Neural progenitor cell (in vitro differentiated cells): ENCODE data around the gene TIAM2. TPM values are rescaled to one million over a fixed set of nuclear protein-coding genes. Genes with fewer than 3 reads are reported as not detected.

Experiments used
- DNase-seq: peaks from one replicate; pipeline ENCODE4 v3.0.0-alpha.2; 2016; ENCODE audit warnings: low spot score
- H2AFZ ChIP-seq: fragments of 200-600 bp; sonication (generic); replicated peaks from 2 replicates; pipeline ENCODE4 v1.6.1; 2016; ENCODE audit warnings: antibody characterized with exemption
- H3F3A ChIP-seq: fragments of 200-600 bp; sonication (generic); 2 replicates; pipeline ENCODE4 v1.6.1; 2016; ENCODE audit warnings: antibody characterized with exemption, low read depth
- H3K27ac ChIP-seq: fragments of 200-600 bp; sonication (generic); 2 replicates; pipeline ENCODE4 v1.5.1; 2016; ENCODE audit warnings: mild to moderate bottlenecking
- H3K27me3 ChIP-seq: fragments of 200-600 bp; sonication (generic); 2 replicates; pipeline ENCODE4 v1.6.1; 2016; ENCODE audit warnings: mild to moderate bottlenecking, moderate library complexity
- H3K36me3 ChIP-seq: fragments of 200-600 bp; sonication (generic); 2 replicates; pipeline ENCODE4 v1.5.1; 2016
- H3K4me1 ChIP-seq: fragments of 200-600 bp; sonication (generic); 2 replicates; pipeline ENCODE4 v1.6.1; 2016; ENCODE audit warnings: mixed run types
- H3K4me2 ChIP-seq: fragments of 200-600 bp; sonication (generic); 2 replicates; pipeline ENCODE4 v1.6.1; 2016
- H3K4me3 ChIP-seq: fragments of 200-600 bp; sonication (generic); 2 replicates; pipeline ENCODE4 v1.5.1; 2016
- H3K79me2 ChIP-seq: fragments of 200-600 bp; sonication (generic); 2 replicates; pipeline ENCODE4 v1.6.1; 2016; ENCODE audit warnings: low read depth
- H3K9ac ChIP-seq: fragments of 200-600 bp; sonication (generic); 2 replicates; pipeline ENCODE4 v1.6.1; 2016
- H3K9me3 ChIP-seq: fragments of 200-600 bp; sonication (generic); 2 replicates; pipeline ENCODE4 v1.5.1; 2016; ENCODE audit warnings: low read depth
- H4K20me1 ChIP-seq: fragments of 200-600 bp; sonication (generic); 2 replicates; pipeline ENCODE4 v1.6.1; 2016; ENCODE audit warnings: low read depth
- H3K27ac Mint-ChIP-seq: 3 replicates; pipeline ENCODE4 v1.8.0; 2021; ENCODE audit warnings: mixed read lengths
- H3K27me3 Mint-ChIP-seq: 2 replicates; pipeline ENCODE4 v1.8.0; 2022; ENCODE audit warnings: low read depth, mild to moderate bottlenecking, inconsistent platforms, moderate library complexity, mixed read lengths; ENCODE audit not compliant: insufficient read depth
- H3K36me3 Mint-ChIP-seq: 3 replicates; pipeline ENCODE4 v1.8.0; 2021; ENCODE audit warnings: mixed read lengths
- H3K4me1 Mint-ChIP-seq: 3 replicates; pipeline ENCODE4 v1.8.0; 2021; ENCODE audit warnings: mixed read lengths
- H3K4me3 Mint-ChIP-seq: 3 replicates; pipeline ENCODE4 v1.8.0; 2021; ENCODE audit warnings: mild to moderate bottlenecking, moderate library complexity, mixed read lengths
- H3K9me3 Mint-ChIP-seq: 3 replicates; pipeline ENCODE4 v1.8.0; 2020; ENCODE audit warnings: mixed read lengths
- CTCF ChIP-seq: fragments of 200-600 bp; sonication (generic); IDR thresholded peaks from 2 replicates; pipeline ENCODE4 v1.5.1; 2017; ENCODE audit warnings: antibody characterized with exemption, mild to moderate bottlenecking
- EZH2 ChIP-seq: fragments of 200-600 bp; sonication (generic); IDR thresholded peaks from 2 replicates; pipeline ENCODE4 v1.6.1; 2017; ENCODE audit warnings: antibody characterized with exemption, mild to moderate bottlenecking, moderate library complexity
- EZH2phosphoT487 ChIP-seq: fragments of 200-600 bp; sonication (generic); IDR thresholded peaks from 2 replicates; pipeline ENCODE4 v1.6.1; 2017; ENCODE audit warnings: antibody characterized with exemption
- total RNA-seq: library from RNA; depleted of rRNA; stranded (reverse); fragments of >200 nt; gene quantifications from 2 replicates; pipeline ENCODE4 v1.2.3, GENCODE V29; 2015; ENCODE audit warnings: low replicate concordance

TIAM2 gene
- total RNA-seq, 1 donor from 2014 or later = 22.8 TPM

- Histone ChIP-seq H3K4me1 (peaks cover 21% of the 10 kb centered on the region), H3K36me3 (no peaks in the 10 kb centered on the region), H2AFZ (no peak overlapping the region), H3K9me3 (no peaks in the 10 kb centered on the region), H3F3A (peaks cover 11% of the 10 kb centered on the region), H3K9ac (no peak overlapping the region), H3K4me2 (peak overlapping the region; percentile 45), H3K27me3 (no peaks in the 10 kb centered on the region), H3K27ac (no peak overlapping the region), H3K79me2 (no peaks in the 10 kb centered on the region), H3K4me3 (no peak overlapping the region), H4K20me1 (no peaks in the 10 kb centered on the region)
- H3K9me3 Mint-ChIP-seq = no peaks in the 10 kb centered on the region
- H3K36me3 Mint-ChIP-seq = no peaks in the 10 kb centered on the region
- DNase-seq = no peak
- no peak overlapping the region for H3K4me3 Mint-ChIP-seq
- H3K27me3 Mint-ChIP-seq = peaks cover 3% of the 10 kb centered on the region
- no peak overlapping the region for H3K27ac Mint-ChIP-seq
- H3K4me1 Mint-ChIP-seq = peaks cover 13% of the 10 kb centered on the region
- TF ChIP-seq CTCF (no peak), EZH2 (no peak), EZH2phosphoT487 (no peak)
Observed at GRCh38 chr6:155084431-155085123, 89.5 kb downstream of the TIAM2 start.

- Histone ChIP-seq H2AFZ (no peak overlapping the region), H3K27me3 (no peaks in the 10 kb centered on the region), H3K4me3 (no peak overlapping the region), H3K4me1 (peaks cover 21% of the 10 kb centered on the region), H4K20me1 (no peaks in the 10 kb centered on the region), H3K79me2 (no peaks in the 10 kb centered on the region), H3K36me3 (no peaks in the 10 kb centered on the region), H3K9me3 (no peaks in the 10 kb centered on the region), H3K27ac (no peak overlapping the region), H3K4me2 (no peak overlapping the region), H3K9ac (no peak overlapping the region), H3F3A (peaks cover 11% of the 10 kb centered on the region)
- Mint-ChIP-seq H3K4me3 (no peak overlapping the region), H3K27ac (no peak overlapping the region), H3K9me3 (no peaks in the 10 kb centered on the region), H3K27me3 (peaks cover 3% of the 10 kb centered on the region), H3K36me3 (no peaks in the 10 kb centered on the region), H3K4me1 (peaks cover 12% of the 10 kb centered on the region)
- DNase-seq = no peak
- no peak for TF ChIP-seq EZH2phosphoT487
- TF ChIP-seq CTCF = no peak
- TF ChIP-seq EZH2 = no peak
Observed at GRCh38 chr6:155085582-155086257, 90.6 kb downstream of the TIAM2 start.

- Histone ChIP-seq H3K4me2 (no peak overlapping the region), H3K27ac (no peak overlapping the region), H3K79me2 (no peaks in the 10 kb centered on the region), H3K9me3 (no peaks in the 10 kb centered on the region), H2AFZ (no peak overlapping the region), H4K20me1 (no peaks in the 10 kb centered on the region), H3K36me3 (no peaks in the 10 kb centered on the region), H3F3A (no peaks in the 10 kb centered on the region), H3K4me3 (no peak overlapping the region), H3K27me3 (no peaks in the 10 kb centered on the region), H3K9ac (no peak overlapping the region), H3K4me1 (peaks cover 14% of the 10 kb centered on the region)
- H3K4me1 Mint-ChIP-seq = peaks cover 15% of the 10 kb centered on the region
- DNase-seq = no peak
- peaks cover 9% of the 10 kb centered on the region for H3K27me3 Mint-ChIP-seq
- no peak overlapping the region for H3K27ac Mint-ChIP-seq
- peaks cover 8% of the 10 kb centered on the region for H3K36me3 Mint-ChIP-seq
- H3K4me3 Mint-ChIP-seq = no peak overlapping the region
- no peak for TF ChIP-seq EZH2phosphoT487
- no peak for TF ChIP-seq CTCF
- no peak for TF ChIP-seq EZH2
- no peaks in the 10 kb centered on the region for H3K9me3 Mint-ChIP-seq
Observed at GRCh38 chr6:155088856-155089255, 93.7 kb downstream of the TIAM2 start.
